SU-DHL-6 (cell line): ENCODE data around the gene COL21A1.
"Not testable (repeated sequence)": the region's sequence is repeated elsewhere in the genome, so short reads cannot be mapped to it uniquely, and the experiment has no call there.

ENCODE experiments used
- H2AFZ ChIP-seq: fragments of 200-600 bp; sonication (generic); 2 replicates; pipeline ENCODE4 v1.6.1; 2014; ENCODE audit warnings: low read depth, mild to moderate bottlenecking, moderate library complexity, mixed read lengths, antibody characterized with exemption, low read length; ENCODE audit not compliant: severe bottlenecking
- H3F3A ChIP-seq: fragments of 200-600 bp; shearing (Covaris generic); 2 replicates; pipeline ENCODE4 v1.6.0; 2016; ENCODE audit warnings: antibody characterized with exemption, mild to moderate bottlenecking; ENCODE audit not compliant: insufficient read depth
- H3K27ac ChIP-seq: fragments of 200-600 bp; sonication (generic); 2 replicates; pipeline ENCODE4 v1.5.1; 2016; ENCODE audit warnings: low read depth, mild to moderate bottlenecking, low read length, moderate library complexity, mixed read lengths
- H3K27me3 ChIP-seq: fragments of 200-600 bp; sonication (generic), shearing (Covaris generic); 2 replicates; pipeline ENCODE4 v1.6.0; 2014; ENCODE audit warnings: mild to moderate bottlenecking, low read length
- H3K36me3 ChIP-seq: fragments of 200-600 bp; sonication (generic); 2 replicates; pipeline ENCODE4 v1.6.1; 2014; ENCODE audit warnings: mild to moderate bottlenecking, low read length, mixed read lengths
- H3K4me2 ChIP-seq: fragments of 300-600, 200-600 bp; shearing (Covaris generic), sonication (generic); 2 replicates; pipeline ENCODE4 v1.6.0; 2014; ENCODE audit warnings: low read length, low read depth, mild to moderate bottlenecking; ENCODE audit not compliant: poor library complexity, severe bottlenecking
- H3K4me3 ChIP-seq: fragments of 200-600 bp; sonication (generic); 2 replicates; pipeline ENCODE4 v1.5.1; 2014; ENCODE audit warnings: antibody characterized with exemption, low read length, mild to moderate bottlenecking, mixed read lengths; ENCODE audit not compliant: insufficient read depth, poor library complexity, severe bottlenecking
- H3K79me2 ChIP-seq: fragments of 200-600 bp; sonication (generic); 2 replicates; pipeline ENCODE4 v1.6.1; 2014; ENCODE audit warnings: mild to moderate bottlenecking, low read length, moderate library complexity; ENCODE audit not compliant: insufficient read depth
- H3K9ac ChIP-seq: fragments of 200-600 bp; sonication (generic); 2 replicates; pipeline ENCODE4 v1.7.0; 2014; ENCODE audit warnings: mild to moderate bottlenecking, low read length
- H3K9me2 ChIP-seq: fragments of 200-600 bp; sonication (generic); replicated peaks from 2 replicates; pipeline ENCODE4 v1.6.1; 2014; ENCODE audit warnings: low read length; ENCODE audit not compliant: insufficient read depth
- H3K9me3 ChIP-seq: fragments of 200-600 bp; sonication (generic); 2 replicates; pipeline ENCODE4 v1.6.1; 2014; ENCODE audit warnings: low read length, mixed read lengths; ENCODE audit not compliant: insufficient read depth
- H4K20me1 ChIP-seq: fragments of 200-600 bp; sonication (generic); 2 replicates; pipeline ENCODE4 v1.6.1; 2014; ENCODE audit warnings: low read depth, mild to moderate bottlenecking, antibody characterized with exemption, low read length, moderate library complexity, mixed read lengths
- EZH2phosphoT487 ChIP-seq: fragments of 200-600 bp; sonication (generic), shearing (Covaris generic); conservative IDR thresholded peaks from 2 replicates; pipeline ENCODE4 v1.6.1; 2018; ENCODE audit warnings: mild to moderate bottlenecking, antibody characterized with exemption, low read length, moderate library complexity, mixed read lengths
- TF ChIP-seq, protein P1 (sequence below): fragments of 200-600 bp; sonication (generic); IDR thresholded peaks from one replicate; pipeline ENCODE4 v1.5.1; 2017; ENCODE audit warnings: antibody characterized with exemption, mild to moderate bottlenecking, low read length, moderate library complexity; ENCODE audit not compliant: insufficient read depth, poor library complexity, severe bottlenecking

COL21A1 gene

DNA sequence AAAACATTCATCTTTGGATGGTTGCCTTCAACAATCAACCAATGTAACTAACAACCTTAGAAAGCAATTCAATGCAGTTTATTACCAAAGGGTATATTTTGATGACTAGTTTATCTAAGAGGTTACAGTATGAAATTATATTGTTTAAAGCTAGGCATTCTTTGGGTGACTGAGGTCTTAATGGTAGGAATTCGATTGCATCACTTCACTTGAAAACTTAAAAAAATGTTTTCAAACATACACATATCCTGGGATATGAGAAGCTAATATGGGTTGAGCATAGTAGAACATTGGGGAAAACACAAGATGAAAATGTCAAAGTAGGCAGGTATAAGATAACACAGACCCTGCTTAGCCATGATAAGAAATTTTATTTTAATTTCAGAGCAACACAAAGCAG, 227.4 kb downstream of the COL21A1 start:
- H3K9me2 ChIP-seq, result no peaks in the 10 kb centered on the region
- no peaks in the 10 kb centered on the region for H3K36me3 ChIP-seq
- H3K27me3 ChIP-seq, result no peaks in the 10 kb centered on the region
- H4K20me1 ChIP-seq, result no peaks in the 10 kb centered on the region
- no peak overlapping the region for H2AFZ ChIP-seq
- no peak overlapping the region for H3K27ac ChIP-seq
- no peaks in the 10 kb centered on the region; the same call in 1 of the 2 replicates for H3K9me3 ChIP-seq
- no peak overlapping the region for H3K4me3 ChIP-seq
- H3K79me2 ChIP-seq, result no peaks in the 10 kb centered on the region
- no peaks in the 10 kb centered on the region for H3F3A ChIP-seq
- no peak overlapping the region for H3K4me2 ChIP-seq
- no peak overlapping the region for H3K9ac ChIP-seq
- TF ChIP-seq EZH2phosphoT487, result no peak

DNA sequence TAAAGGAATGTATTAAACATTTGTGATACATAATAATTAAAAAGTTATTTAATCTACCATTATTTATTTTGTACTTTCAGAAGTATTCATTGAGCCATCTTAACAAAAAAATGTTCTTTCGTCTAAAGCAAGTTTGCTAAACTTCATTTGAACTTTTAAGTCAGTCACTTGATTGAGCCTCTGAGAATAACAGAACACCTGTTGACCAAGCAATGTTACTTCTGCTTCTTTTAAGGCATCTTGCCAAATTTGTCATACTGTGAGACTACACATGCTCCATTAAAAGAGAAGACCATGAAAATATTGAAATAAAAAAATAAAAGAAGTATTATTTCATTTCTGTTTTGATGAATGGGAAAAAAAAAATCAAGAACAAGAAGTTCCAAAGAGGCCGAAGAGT, 230.2 kb downstream of the COL21A1 start:
- H3K36me3 ChIP-seq, result no peaks in the 10 kb centered on the region
- H3F3A ChIP-seq, result no peaks in the 10 kb centered on the region
- H3K27ac ChIP-seq, result no peak overlapping the region
- TF ChIP-seq, protein P1, sequence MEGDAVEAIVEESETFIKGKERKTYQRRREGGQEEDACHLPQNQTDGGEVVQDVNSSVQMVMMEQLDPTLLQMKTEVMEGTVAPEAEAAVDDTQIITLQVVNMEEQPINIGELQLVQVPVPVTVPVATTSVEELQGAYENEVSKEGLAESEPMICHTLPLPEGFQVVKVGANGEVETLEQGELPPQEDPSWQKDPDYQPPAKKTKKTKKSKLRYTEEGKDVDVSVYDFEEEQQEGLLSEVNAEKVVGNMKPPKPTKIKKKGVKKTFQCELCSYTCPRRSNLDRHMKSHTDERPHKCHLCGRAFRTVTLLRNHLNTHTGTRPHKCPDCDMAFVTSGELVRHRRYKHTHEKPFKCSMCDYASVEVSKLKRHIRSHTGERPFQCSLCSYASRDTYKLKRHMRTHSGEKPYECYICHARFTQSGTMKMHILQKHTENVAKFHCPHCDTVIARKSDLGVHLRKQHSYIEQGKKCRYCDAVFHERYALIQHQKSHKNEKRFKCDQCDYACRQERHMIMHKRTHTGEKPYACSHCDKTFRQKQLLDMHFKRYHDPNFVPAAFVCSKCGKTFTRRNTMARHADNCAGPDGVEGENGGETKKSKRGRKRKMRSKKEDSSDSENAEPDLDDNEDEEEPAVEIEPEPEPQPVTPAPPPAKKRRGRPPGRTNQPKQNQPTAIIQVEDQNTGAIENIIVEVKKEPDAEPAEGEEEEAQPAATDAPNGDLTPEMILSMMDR, result no peak
- TF ChIP-seq EZH2phosphoT487, result no peak
- H4K20me1 ChIP-seq, result no peaks in the 10 kb centered on the region
- no peaks in the 10 kb centered on the region; the same call in 1 of the 2 replicates for H3K9me3 ChIP-seq
- no peaks in the 10 kb centered on the region for H3K79me2 ChIP-seq
- H2AFZ ChIP-seq, result no peak overlapping the region
- H3K9ac ChIP-seq, result no peak overlapping the region
- H3K27me3 ChIP-seq, result no peaks in the 10 kb centered on the region
- no peak overlapping the region for H3K4me3 ChIP-seq
- no peaks in the 10 kb centered on the region for H3K9me2 ChIP-seq
- no peak overlapping the region for H3K4me2 ChIP-seq

DNA sequence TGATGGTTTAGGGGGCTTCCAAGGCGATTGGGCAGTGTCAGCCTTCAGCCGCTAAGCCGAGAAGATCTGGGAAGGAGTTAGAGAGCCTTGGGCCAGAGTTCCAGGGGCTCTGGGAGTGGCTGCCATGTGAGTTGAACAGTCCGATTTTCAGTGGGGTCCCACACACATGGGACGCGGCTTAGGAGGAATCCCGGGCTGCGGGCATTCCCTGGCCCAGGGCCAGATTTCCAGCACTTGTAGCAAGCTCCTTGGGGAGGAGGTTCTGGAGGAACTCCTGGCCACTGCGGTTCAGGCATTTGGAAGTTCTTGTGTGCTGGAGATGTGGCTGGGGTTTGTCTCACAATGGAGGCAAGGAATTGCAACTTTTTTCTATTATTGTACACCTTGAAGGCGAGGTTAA, 233.3 kb downstream of the COL21A1 start:
- H3K27ac ChIP-seq, H4K20me1 ChIP-seq, H3K9me2 ChIP-seq, H3F3A ChIP-seq, H3K9ac ChIP-seq, H3K9me3 ChIP-seq, H3K79me2 ChIP-seq, H3K4me2 ChIP-seq, H3K4me3 ChIP-seq, H2AFZ ChIP-seq, H3K27me3 ChIP-seq, H3K36me3 ChIP-seq: not testable (repeated sequence)

DNA sequence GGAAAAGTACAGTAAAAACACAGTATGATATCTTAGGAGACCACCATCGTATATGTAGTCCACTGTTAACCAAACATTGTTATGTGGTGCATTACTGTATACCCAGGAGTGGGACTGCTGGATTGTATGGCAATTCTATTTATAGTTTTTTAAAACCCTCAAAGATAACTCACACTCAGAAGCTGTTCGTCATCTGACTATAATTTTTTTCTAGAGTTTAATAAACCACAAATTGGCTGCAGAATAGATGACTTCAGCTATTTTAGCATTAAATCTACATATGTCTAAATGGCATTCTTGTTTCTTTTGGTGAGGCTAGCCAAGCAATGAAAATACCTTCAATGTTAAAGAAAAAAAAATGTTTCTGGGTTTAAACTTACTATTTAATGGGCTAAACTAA, 237.7 kb downstream of the COL21A1 start:
- no peak overlapping the region for H3K4me3 ChIP-seq
- H3K9me3 ChIP-seq, result no peaks in the 10 kb centered on the region
- H4K20me1 ChIP-seq, result no peaks in the 10 kb centered on the region
- no peaks in the 10 kb centered on the region for H3K79me2 ChIP-seq
- H3K27me3 ChIP-seq, result no peaks in the 10 kb centered on the region
- no peak overlapping the region for H3K9ac ChIP-seq
- no peak overlapping the region for H2AFZ ChIP-seq
- H3F3A ChIP-seq, result no peaks in the 10 kb centered on the region
- H3K36me3 ChIP-seq, result no peaks in the 10 kb centered on the region
- H3K4me2 ChIP-seq, result no peak overlapping the region
- TF ChIP-seq EZH2phosphoT487, result no peak
- TF ChIP-seq, protein P1, result no peak
- H3K27ac ChIP-seq, result no peak overlapping the region
- H3K9me2 ChIP-seq, result no peaks in the 10 kb centered on the region; the same call in 1 of the 2 replicates
